Activated gamma-delta T cell treated with anti-CD3 and anti-CD28 coated beads, Interleukin-2, amount 50 U/mL, for 16 hours (primary cell): ENCODE results near the gene SETD1B.
"Not testable (repeated sequence)": the region's sequence is repeated elsewhere in the genome, so short reads cannot be mapped to it uniquely, and the experiment has no call there.

ENCODE experiments used
- DNase-seq: peaks from one replicate; pipeline ENCODE4 v3.0.0-alpha.2; 2020; ENCODE audit warnings: low read depth

The SETD1B gene

GRCh38 chr12:121858318-121858661 lies 54.5 kb downstream of the SETD1B start:
- no peak for DNase-seq

GRCh38 chr12:121858662-121859572 lies 55.1 kb downstream of the SETD1B start, which contains the start of gene HPD:
HPD (minus strand) TSS chr12:121858859; CDS start chr12:121858823, 36 bp downstream.
- no peak for DNase-seq

DNA sequence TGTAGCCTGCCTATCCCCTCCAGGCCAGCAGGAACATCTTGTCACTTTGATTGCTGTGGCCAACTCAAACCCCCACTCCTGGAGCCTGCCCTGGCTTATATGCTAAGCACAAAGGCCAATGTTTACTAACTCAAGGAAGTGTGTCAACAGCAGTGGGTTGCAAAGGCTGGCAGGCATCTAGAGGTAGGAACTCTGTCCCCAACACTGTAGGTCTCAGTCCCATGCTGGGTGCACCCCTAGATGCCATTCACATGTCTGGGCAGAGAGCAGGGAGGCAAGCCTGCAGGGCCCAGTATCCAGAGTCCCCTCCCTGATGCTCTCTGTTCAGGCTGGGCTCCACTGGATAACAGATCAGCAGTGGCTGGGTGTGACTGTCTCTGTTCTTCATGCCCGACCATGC lies 56.4 kb downstream of the SETD1B start:
- no peak for DNase-seq

DNA sequence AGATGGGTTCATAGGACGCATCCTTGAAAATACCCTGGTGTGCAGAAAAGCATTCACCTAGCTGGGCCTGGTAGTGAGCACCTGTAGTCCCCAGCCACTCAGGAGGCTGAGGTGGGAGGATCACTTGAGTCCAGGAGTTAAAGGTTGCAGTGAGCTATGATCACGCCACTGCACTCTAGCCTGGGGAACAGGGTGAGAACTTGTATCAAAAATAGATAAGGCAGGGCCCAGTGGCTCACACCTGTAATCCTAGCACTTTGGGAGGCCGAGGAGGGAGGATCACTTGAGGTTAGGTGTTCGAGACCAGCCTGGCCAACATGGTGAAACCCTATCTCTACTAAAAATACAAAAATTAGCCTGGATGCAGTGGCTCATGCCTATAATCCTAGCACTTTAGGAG lies 56.9 kb downstream of the SETD1B start:
- DNase-seq = not testable (repeated sequence)

DNA sequence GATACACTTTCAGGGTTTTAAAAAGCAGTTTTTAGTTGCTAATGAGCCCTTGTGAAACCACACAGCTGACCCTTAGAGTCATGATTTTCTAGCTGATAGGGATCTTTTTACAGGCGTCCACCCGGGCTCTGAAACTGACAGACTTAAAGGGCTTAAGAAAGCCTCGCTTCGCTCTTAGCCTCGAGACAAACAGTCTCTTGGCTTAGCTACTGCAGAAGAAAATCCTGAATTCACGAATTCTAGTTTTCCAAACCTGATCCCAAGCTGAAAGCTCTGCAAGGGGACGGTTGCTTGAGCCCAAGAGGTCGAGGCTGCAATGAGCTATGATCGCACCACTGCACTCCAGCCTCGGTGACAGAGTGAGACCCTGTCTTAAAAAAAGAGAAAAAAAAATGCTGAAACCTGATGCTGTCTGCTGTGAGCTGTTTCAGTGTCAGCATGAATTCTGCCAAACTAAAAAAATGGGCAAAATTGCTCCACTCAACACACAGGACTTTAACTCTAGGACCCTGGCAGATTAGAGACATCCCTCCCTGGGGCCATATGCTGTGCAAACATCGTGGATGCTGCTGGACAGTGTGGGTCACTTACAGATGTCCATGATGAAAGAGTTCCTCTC lies 57.9 kb downstream of the SETD1B start:
- DNase-seq = no peak

DNA sequence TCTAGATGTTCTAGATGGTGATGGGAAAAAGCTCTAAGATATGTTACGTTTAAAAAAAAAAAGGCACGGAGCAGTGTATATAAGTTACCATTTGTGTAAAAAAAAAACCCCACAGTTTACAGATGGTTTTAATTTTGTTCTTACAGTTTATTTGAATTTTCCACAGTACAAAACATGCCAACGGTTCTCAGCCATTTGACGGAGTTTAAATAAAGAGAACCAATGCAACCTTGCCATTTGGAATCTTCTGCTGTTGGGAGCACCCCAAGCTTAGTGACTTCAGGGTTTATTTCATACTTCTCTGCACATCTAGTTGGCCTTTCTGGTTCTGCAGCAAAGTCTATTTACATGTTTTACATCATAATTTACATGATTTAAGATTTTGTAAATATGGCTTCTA lies 62.5 kb downstream of the SETD1B start:
- DNase-seq = no peak

GRCh38 chr12:121869229-121869628 lies 65.4 kb downstream of the SETD1B start:
- DNase-seq = not testable (repeated sequence)

DNA sequence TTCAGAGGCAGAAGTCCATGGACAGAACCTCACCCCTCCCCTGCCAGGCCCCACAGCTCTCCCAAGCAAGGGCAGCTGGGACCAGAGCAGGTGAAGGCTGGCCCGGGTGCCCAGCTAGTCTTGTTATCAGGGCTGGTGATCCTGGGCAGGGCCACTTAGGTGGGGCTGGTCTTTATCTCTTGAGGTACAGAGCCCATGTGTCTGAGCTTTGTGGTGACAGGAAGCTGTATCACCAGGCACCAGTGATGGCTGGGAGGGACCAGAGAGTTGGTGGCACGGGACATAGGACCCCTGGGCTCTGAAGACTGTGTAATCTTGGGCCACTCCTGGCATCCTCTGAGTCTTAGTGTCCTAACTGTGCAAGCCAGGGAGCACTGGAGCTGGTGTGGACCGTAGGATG lies 67.7 kb downstream of the SETD1B start:
- DNase-seq = no peak

DNA sequence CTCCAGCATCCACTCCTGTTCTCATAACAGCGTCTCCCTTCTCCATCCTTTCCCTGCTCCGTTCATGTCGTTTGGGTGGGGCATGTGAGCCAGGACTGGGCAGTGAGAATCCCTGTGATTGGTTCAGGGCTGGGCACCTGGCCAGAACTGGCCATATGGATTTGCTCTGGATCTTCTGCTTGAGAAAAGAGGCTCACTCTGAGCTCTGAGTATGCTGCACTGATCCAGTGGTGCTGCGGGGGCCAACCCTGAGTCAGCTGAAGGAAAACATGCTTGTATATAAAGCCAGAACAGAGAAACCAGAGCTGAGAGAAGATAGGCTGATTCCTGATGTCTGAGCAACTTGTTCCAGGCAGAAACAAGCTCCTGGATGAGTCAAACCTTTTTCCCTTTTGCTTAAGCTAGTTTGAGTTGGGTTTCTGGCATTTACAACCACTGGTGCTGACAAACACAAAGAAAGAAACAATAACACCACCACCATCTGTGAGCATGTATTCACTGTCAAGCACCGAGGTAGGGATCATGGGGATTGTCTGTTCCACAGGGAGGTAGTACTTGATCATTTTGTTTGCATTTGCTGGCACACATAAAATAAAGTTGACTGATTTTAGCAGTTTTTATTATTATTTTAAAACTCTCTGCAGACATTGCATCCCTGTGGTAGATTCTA lies 68.9 kb downstream of the SETD1B start:
- DNase-seq = no peak

- DNase-seq = no peak
These were observed 69.4 kb downstream of the SETD1B start for GRCh38 chr12:121873216-121873569.

DNA sequence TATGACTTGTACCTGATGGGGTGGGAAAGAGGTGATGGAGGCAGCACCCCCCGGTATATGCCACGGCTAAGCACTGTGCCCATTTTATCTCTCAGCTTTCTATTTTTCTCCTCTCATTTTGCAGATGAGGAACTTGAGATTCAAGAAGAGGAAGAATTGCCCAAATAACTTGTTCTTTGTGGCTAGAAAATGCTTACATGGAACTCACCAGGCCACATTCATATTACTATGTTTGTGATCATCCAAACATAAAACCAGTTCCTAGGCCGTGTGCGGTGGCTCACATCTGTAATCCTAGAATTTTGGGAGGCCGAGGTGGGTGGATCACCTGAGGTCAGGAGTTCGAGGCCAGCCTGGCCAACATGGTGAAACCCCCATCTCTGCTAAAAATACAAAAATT lies 70.3 kb downstream of the SETD1B start:
- DNase-seq = no peak

- DNase-seq = no peak
These were observed 71.8 kb downstream of the SETD1B start for GRCh38 chr12:121875582-121875981.

- not testable (repeated sequence) for DNase-seq
These were observed 72.3 kb downstream of the SETD1B start for GRCh38 chr12:121876080-121876447.
